ENCODE results near the gene AGAP1. TPM values are rescaled to one million over a fixed set of nuclear protein-coding genes. Genes with fewer than 3 reads are reported as not detected.

AGAP1 gene
- total and polyA plus RNA-seq, 7 donors: 10.8 to 42.7 (median 18.6) TPM

DNA sequence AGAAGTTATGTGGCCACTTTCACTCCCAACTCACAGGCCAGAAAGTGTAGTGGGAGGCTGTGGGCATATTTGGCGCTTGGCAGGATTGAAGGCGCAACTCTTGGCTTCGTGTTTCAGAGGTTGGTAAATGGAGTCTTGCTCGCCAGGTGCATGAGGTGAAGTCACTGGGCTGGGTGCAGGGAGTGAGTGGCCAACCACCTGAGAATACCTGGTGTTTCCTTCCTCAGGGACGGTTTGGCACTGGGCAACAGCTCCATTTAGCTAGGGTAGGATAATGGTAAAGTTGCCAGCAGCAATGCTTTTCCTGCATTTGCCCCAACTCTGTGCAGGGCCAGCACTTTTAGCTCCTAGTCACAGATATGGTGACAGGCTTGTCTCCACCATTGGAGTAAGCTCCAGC, 115.9 kb downstream of the AGAP1 start:
- no peak for TF ChIP-seq POLR2A (IDR thresholded peaks at IDR 0.05)
- Histone ChIP-seq H3K36me3 (no peaks in the 10 kb centered on the region), H3K27ac (no peak overlapping the region), H3K4me1 (peaks cover 0 to 30% (median 17%) of the 10 kb centered on the region in 4 donors), H3K9me3 (no peaks in the 10 kb centered on the region), H3K4me3 (no peak overlapping the region), H3K27me3 (no peaks in the 10 kb centered on the region)
- WGBS, 2 donors: 94 to 96% methylated on average over 5 of the region's 5 CpGs
- no peak for DNase-seq
- intact Hi-C loops (cut with DNase I): no loop called here

DNA sequence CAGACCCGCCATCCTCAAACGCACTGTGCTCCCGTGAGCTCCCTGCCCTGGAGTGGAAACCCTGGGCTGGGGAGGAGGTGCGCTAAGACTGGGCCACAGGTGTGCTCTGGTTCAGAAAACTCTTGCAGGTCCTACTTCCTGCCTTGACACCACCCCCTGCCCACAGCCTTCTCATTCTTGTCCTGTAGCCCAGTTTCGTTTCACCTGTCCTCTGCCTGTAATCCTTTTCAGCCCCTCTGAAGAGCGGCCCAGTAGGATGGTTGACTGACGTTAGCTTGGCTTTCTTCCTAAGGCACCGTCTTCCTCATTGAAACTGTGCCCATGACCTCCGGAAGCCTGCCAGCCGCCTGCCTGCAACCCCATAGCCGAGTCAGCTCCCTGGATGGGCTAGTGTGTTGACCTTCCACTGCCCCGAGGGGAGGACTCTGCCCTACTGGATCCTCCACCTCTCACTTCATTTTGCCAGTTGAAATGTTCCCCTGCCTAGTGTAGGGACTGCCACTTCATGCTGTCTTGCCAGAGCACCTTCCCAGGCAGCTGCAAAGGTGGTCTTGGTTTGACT, 116.9 kb downstream of the AGAP1 start:
- Histone ChIP-seq H3K27ac (no peak overlapping the region), H3K4me1 (peaks cover 0 to 35% (median 23%) of the 10 kb centered on the region in 4 donors), H3K27me3 (no peaks in the 10 kb centered on the region), H3K4me3 (no peak overlapping the region), H3K36me3 (no peaks in the 10 kb centered on the region), H3K9me3 (no peaks in the 10 kb centered on the region)
- DNase-seq: no peak
- intact Hi-C loops (cut with DNase I): no loop called here
- WGBS, 2 donors: 91 to 92% methylated on average over 12 of the region's 12 CpGs
- TF ChIP-seq POLR2A (IDR thresholded peaks at IDR 0.05) (no peak), POLR2AphosphoS5 (IDR thresholded peaks at IDR 0.05) (no peak), EP300 (IDR thresholded peaks at IDR 0.05) (no peak)
- TF ChIP-seq, protein P1, sequence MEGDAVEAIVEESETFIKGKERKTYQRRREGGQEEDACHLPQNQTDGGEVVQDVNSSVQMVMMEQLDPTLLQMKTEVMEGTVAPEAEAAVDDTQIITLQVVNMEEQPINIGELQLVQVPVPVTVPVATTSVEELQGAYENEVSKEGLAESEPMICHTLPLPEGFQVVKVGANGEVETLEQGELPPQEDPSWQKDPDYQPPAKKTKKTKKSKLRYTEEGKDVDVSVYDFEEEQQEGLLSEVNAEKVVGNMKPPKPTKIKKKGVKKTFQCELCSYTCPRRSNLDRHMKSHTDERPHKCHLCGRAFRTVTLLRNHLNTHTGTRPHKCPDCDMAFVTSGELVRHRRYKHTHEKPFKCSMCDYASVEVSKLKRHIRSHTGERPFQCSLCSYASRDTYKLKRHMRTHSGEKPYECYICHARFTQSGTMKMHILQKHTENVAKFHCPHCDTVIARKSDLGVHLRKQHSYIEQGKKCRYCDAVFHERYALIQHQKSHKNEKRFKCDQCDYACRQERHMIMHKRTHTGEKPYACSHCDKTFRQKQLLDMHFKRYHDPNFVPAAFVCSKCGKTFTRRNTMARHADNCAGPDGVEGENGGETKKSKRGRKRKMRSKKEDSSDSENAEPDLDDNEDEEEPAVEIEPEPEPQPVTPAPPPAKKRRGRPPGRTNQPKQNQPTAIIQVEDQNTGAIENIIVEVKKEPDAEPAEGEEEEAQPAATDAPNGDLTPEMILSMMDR (IDR thresholded peaks at IDR 0.05): no peak

DNA sequence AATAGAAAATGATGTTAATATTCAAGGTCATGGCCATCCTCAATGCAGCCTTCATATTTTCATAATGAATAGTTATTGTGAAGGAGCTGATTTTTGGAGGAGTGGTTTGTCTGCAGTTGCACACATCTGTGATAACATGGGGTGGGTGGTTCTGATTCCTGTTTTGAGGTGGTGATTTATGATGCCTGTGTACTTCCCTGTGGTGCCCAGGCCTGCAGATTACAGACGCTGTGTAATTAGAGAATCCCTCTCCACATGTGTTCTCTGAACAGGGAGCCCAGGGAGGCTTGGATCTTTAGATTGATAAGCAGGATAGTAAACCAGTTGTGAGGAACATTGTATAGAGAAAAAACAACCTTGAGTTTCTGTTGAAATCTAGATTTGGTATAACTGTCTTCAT, 117.5 kb downstream of the AGAP1 start:
- no peak overlapping the region for H3K27ac ChIP-seq
- no peaks in the 10 kb centered on the region for H3K27me3 ChIP-seq
- WGBS, 2 donors: 24 to 41% methylated on average over 1 of the region's 1 CpG
- no peaks in the 10 kb centered on the region for H3K9me3 ChIP-seq
- H3K4me1 ChIP-seq: peaks cover 0 to 29% (median 20%) of the 10 kb centered on the region in 4 donors
- H3K36me3 ChIP-seq: no peaks in the 10 kb centered on the region
- intact Hi-C loops (cut with DNase I): no loop called here
- DNase-seq: no peak
- H3K4me3 ChIP-seq: no peak overlapping the region
- TF ChIP-seq, protein P1 (IDR thresholded peaks at IDR 0.05): no peak
- TF ChIP-seq EP300 (IDR thresholded peaks at IDR 0.05) (no peak), POLR2AphosphoS5 (IDR thresholded peaks at IDR 0.05) (no peak), POLR2A (IDR thresholded peaks at IDR 0.05) (no peak)

DNA sequence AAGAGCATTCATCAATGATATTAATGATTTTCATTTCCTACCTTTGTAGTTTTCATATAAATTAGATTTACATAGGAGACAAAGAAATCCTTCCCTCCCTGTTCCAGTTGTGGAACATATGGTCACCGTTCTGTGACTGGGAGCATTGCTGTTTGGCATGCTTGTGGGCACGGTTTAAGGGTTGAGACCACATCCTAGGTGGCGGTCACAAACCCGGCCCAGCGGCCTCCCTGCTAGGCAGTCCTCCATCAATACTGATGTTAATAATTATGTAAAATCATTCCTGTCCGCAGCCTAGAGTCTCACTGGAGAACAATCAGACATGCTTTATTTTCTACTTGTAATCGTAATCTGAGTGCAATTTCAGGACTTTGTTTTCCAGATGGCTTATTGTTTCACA, 117.9 kb downstream of the AGAP1 start:
- Histone ChIP-seq H3K4me3 (no peak overlapping the region), H3K36me3 (no peaks in the 10 kb centered on the region), H3K4me1 (peaks cover 0 to 27% (median 20%) of the 10 kb centered on the region in 4 donors), H3K27me3 (no peaks in the 10 kb centered on the region), H3K9me3 (no peaks in the 10 kb centered on the region), H3K27ac (no peak overlapping the region)
- no peak for TF ChIP-seq EP300 (IDR thresholded peaks at IDR 0.05)
- TF ChIP-seq POLR2A (IDR thresholded peaks at IDR 0.05): no peak
- no peak for TF ChIP-seq POLR2AphosphoS5 (IDR thresholded peaks at IDR 0.05)
- TF ChIP-seq, protein P1 (IDR thresholded peaks at IDR 0.05): no peak
- intact Hi-C loops (cut with DNase I): no loop called here
- no peak for DNase-seq
- WGBS, 2 donors: 87 to 92% methylated on average over 7 of the region's 7 CpGs

DNA sequence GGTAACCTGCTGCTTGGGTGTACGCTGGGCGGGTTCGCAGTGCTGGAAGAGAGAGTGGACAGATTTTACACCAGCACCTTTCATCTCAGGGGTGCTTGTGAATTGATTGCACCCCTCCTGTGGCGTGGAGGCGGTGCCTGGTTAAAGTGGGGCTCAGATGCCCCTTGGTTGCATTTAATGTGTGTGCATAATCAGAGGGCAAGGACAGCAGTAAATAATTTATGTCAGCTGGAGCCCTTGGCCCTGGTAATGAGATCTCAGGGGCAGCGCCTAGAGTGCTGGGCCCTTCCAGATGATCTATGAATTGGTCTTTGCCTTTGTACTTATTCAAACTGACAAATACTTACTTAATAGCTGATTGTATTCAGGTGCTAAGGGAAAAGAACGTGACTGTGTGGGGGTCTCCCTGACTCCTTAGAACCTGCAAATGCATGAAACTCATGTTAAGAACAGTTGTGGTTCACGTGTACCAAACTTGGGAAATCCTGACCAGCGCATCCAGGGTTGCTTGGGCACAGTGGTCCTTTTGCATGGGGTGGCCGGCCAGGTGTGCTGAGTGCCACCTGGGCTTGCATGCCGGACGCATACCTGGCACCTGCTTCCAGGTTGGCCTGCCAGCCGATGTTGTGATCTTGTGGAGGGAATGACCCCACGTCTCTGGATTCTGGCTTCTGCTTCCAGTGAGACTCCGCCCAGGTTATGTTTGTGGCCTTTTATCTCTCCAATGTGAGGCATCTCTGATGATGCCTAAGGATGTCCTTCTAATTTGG, 118.5 kb downstream of the AGAP1 start:
- no peaks in the 10 kb centered on the region for H3K36me3 ChIP-seq
- WGBS, 2 donors: 93 to 95% methylated on average over 15 of the region's 15 CpGs
- intact Hi-C loops (cut with DNase I): no loop called here
- peaks cover 0 to 27% (median 20%) of the 10 kb centered on the region in 4 donors for H3K4me1 ChIP-seq
- no peak for DNase-seq
- no peak overlapping the region for H3K4me3 ChIP-seq
- no peaks in the 10 kb centered on the region for H3K9me3 ChIP-seq
- TF ChIP-seq, protein P1 (IDR thresholded peaks at IDR 0.05): no peak
- TF ChIP-seq EP300 (IDR thresholded peaks at IDR 0.05) (no peak), POLR2A (IDR thresholded peaks at IDR 0.05) (no peak), POLR2AphosphoS5 (IDR thresholded peaks at IDR 0.05) (no peak)
- no peak overlapping the region for H3K27ac ChIP-seq
- no peaks in the 10 kb centered on the region for H3K27me3 ChIP-seq

Measured in sigmoid colon (tissue), 7 donors.